Activated naive CD4-positive, alpha-beta T cell treated with Interleukin-2 at 50 U/mL for 16 hours (primary cell): ENCODE results near the gene FIS1.
"Not testable (repeated sequence)": the region's sequence is repeated elsewhere in the genome, so short reads cannot be mapped to it uniquely, and the experiment has no call there.

Experiments used
- DNase-seq: peaks from one replicate; pipeline ENCODE4 v3.0.0-alpha.2; 2020

The FIS1 gene

DNA sequence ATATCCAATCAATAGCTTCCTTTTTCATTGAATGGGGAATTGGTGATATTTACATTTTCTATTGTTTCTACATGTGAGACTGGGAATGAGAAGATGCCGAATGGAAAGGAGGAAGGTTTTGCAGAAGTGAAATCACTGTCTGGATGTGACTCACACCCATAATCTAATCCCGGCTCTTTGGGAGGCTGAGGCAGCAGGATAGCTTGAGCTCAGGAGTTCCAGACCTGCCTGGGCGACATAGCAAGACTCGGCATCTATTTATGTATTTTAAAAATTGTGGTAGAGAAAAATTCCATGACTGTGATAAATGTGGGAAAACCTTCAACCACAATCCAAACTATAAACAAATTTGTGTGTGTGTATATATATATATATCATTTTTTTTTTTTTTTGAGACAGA lies 10.9 kb upstream of the FIS1 start:
- DNase-seq: no peak

- DNase-seq: not testable (repeated sequence)
These were observed 8.3 kb upstream of the FIS1 start for GRCh38 chr7:101253199-101253598.

DNA sequence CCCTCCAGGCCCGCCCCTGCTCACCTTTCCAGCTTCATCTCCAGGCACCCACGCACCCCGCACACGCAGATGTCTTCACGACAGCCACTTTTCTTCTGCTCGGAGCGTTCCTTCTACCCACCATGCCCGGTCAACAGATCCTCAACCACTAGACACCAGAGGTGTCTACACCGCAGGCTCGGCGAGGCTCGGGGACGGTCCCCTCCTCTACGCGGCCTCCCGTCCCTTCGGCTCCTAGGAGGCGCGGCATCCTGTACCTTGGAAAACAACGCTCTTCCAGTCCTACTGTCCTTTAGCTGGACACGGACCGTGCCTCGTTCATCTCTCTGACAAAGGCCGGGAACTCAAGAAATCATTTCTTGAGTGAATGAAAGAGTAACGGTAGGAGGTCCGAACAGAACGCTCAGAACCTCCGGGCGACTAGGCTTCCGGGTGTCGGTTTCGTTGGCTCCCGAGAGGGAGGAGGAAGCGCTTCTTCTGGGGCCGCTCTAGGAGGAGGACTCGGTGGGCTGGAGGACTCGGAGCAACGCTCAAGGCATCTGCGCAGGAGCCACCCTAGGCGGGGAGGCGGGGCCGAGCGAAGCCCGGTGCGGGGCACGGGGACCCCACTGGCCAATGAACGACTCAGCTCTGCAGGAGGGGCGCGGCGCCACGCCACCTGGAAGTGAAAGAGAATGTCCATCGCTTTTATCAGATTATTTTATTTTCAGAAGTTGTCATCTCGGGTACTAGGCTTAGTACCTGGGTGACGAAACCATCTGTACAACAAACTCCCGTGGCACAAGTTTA lies 7.2 kb upstream of the FIS1 start:
- peak; percentile 100 for DNase-seq

- DNase-seq: no peak
These were observed 5.4 kb upstream of the FIS1 start for GRCh38 chr7:101250324-101250723.

DNA sequence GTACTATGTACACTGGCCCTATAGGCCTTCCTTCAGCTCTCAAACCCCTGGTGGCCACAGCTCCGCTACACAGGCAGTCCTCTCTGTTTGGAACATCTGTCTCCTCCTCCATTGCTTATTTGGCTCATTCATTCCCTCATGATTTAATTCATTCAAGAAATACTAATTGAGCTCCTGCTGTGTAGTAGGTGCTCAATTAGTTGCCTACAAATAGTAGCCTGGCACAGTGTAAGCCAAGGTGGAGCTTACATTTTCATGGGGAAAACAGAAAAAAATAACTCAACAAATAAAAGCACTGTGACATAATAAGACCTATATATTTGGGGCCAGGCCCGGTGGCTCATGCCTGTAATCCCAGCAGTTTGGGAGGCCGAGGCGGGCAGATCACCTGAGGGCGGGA lies 3.4 kb upstream of the FIS1 start:
- DNase-seq: no peak

GRCh38 chr7:101245147-101245668 lies 327 bp upstream of the FIS1 start:
- DNase-seq: no peak

DNA sequence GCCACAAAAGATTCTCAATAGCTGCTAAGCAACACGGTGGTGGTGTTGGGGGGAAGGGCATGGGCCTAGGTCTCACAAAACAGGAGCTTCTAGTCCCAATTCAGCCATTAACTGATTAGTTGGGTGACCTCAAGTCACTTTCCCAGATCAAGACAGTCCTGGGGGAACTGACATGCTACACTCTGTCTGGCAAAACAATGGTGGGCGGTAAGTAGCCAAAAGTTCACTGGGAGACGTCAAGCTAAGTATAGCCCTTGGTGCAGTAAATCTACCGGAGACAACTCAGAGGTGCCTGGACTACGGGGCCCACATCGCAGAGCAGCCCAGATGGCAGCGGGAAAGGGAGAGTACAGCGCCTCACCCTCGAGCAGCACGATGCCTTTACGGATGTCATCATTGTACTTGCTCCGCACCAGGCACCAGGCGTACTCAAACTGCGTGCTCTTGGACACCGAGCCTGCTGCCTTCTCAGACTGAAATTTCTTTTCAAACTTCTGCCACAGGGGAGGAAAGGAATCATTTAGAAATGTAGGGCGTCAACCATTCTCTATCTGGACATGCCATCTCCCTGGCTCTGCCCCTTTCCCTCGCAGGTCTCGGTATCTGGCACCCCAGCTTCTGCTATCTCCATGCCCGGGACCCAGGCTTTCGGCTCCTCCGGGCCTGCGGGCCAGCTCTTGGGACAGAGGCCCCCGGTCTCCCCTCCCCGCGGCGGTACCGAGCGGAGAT lies 1.1 kb downstream of the FIS1 start:
- no peak for DNase-seq

DNA sequence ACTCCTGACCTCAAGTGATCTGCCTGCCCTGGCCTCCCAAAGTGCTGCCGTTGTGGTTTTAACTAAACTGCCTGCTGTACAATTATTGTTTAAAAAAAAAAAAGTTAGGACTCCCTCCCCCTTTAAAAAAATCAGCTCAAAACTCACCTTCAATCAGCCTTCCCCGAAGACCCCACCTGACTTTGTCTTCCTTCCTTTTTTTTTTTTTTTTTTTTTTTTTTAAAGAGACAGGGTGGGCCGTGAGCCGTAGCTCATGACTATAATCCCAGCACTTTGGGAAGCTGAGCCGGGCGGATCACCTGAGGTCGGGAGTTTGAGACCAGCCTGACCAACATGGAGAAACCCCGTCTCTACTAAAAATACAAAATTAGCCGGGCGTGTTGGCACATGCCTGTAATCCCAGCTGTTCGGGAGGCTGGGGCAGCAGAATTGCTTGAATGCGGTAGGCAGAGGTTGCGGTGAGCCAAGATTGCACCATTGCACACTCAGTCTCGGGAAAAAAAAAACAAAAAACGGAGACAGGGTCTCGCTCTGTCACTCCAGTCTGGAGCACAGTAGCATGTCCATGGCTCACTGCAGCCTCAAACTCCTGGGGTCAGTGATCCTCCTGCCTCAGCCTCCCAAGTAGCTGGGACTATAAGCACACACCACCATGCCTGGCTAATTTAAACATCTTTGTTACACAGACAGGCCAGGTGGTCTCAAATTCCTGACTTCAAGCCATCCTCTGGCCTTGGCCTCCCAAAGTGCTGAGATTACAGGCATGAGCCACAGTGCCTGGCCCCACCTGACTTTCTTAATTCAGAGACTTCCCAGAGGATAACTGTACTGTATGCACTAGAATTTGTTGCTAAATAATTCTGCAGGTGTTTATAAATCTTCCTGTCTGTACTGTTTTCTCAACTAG lies 3.2 kb downstream of the FIS1 start:
- no peak for DNase-seq

DNA sequence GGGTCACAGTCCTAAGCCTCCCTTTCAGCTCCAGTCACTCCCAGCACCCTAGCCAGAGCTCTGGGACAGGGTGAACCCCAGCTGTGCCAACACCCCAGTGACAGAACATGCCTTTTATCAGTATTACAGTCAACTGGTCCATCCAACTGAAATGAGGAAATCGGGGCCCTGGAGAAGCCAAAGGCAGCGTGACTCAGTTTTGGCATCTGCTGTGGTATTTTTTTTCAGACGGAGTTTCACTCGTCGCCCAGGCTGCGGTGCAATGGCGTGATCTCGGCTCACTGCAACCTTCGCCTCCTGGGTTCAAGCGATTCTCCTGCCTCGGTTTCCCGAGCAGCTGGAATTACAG lies 3.9 kb downstream of the FIS1 start:
- no peak for DNase-seq

DNA sequence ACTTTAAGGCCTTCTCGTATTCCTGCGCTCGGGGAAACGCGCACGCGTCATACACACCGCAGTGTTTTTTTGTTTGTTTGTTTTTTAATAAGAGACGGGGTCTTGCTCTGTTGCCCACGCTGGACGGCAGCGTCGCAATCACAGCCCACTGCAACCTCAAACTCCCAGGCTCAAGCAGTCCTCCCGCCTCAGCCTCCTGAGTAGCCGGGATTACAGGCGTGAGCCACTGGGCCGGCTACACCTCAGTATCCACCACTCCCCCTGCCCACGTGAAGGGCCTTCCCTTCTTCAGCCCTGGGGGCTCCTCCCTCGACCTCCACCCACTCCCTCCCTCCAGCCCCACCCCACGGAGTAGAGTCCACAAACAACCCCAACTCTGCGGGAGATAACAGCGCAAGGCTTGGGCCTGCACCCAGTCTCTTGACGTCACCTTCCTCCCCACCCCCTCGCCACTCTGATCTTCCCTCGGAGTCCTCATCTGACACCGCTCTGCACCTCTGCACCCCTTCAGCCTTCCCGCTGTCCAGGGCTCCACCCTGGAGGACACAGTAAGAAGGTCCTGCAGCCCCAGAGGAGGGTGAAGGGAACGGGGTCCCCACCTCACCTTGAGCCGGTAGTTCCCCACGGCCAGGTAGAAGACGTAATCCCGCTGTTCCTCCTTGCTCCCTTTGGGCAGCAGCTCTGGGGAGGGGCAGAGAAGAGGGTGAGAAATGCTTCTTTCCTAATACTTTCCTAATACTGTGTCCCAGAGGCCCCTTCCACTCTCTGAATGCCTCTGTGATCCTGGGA lies 4.5 kb downstream of the FIS1 start:
- DNase-seq: no peak

GRCh38 chr7:101239951-101240220 lies 5.0 kb downstream of the FIS1 start:
- DNase-seq: no peak

- no peak for DNase-seq
These were observed 5.5 kb downstream of the FIS1 start for GRCh38 chr7:101239191-101239950.

DNA sequence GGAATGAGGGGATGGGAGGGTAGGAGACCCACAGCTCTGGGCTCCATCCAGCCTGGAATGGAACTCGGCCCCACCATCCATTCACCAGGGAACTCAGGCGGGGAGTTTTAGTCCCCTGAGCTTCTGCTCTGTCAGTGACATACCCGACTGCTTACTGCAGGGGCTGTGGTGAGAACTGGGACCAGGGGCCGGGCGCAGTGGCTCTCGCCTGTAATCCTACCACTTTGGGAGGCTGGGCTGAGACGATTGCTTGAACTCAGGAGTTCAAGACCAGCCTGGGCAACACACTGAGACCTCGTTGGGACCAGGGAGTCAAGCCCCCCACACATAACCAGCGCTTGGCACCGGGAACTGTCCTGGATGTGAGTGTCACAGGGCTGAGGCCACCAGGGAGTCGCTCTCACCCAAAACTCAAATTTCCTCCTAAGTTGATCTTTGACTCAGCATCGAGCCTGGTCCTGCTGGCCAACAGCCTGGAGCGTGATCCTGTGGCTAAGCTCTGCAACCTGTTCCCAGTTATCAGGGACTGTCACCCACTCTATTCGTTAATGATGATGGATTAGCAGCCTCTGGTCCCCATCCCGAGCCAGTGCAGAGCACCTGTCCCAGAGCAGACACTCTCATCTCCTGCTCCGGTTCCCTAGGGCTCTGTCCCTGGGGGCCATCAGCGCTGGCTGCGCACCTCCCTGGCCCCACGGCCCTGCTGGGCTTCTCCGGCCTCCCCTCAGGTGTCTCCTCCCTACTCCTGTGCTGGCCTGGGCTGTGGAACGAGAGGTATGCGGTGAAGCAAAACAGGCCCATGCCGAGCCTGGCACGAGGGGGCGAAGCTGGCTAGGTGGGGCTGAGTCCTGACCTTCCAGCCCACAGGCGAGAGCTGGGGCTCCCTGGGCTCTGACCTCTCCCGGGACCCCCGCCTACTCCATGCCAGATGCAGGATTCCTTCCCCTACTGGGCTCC lies 6.4 kb downstream of the FIS1 start:
- DNase-seq: no peak

DNA sequence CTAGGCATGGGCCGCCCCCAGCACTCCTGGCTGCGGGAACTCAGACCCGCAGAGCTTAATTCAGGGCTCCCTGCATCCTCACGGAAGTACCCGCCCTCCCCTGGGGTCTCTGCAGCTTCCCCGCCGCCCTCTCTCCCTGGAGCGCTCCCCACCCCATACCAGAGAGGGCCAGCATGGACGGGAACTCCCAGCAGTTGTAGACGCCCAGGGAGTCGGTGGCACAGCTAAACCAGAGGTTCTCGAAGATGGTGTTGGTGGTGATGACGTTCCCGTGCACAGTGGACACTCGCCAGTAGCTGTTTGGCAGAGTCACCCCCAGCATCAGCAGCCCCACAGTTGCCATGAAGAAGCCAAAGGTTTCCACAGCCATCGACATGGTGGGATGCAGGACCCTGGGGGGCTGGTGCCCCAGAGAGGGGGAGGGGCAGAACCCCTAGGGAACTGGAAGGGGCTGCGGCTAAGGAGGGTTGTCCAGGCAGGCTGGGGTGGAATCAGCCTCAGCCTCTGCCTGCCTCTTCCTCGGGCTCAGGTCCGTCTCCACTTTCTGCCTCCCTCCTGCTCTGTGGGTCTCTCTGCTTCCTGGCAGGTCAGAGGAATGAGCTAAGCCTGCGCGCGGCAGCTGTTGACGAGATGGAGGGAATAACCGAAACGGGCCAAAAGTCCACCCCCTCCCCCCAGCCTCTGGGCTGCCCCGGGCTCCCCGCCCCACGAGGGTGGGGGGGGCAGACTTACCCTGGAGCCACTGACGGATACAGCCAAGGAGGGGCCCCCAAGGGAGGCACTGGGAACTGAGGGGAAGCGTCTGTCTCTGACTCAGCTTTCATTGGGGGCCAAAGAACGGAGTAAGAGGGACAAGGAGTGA lies 7.4 kb downstream of the FIS1 start, which contains the start of gene CLDN15:
Gene CLDN15, minus strand, starts transcription at position 597 of the 862 bp plus-strand sequence. Its CDS starts 221 bp downstream, at position 376.
- DNase-seq: no peak

DNA sequence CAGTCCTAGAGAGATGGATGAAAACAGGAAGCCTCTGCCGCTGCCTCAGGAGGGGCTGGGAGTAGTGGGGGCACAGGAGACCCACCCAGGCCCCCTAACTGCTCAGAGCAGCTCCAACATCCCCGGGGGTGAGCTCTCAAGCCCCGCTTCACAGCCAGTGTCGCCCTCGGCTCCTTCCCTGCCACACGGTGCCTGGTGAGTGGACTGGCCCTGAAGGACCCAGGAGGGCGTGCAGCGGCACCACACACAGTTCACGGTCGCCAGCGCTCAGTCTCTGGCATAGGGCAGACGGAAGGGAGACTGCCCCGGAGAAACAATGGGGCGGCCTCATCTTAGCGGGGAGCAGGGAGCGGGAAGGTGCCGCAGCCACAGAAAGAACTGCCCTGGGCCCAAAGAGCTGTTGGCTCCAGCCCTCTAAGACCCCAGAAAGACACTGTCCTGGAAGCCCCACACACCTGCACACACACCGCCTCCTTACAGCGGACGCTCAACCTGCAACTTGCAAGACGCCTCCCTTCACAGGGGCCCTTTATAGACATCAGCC lies 8.5 kb downstream of the FIS1 start:
- no peak for DNase-seq

DNA sequence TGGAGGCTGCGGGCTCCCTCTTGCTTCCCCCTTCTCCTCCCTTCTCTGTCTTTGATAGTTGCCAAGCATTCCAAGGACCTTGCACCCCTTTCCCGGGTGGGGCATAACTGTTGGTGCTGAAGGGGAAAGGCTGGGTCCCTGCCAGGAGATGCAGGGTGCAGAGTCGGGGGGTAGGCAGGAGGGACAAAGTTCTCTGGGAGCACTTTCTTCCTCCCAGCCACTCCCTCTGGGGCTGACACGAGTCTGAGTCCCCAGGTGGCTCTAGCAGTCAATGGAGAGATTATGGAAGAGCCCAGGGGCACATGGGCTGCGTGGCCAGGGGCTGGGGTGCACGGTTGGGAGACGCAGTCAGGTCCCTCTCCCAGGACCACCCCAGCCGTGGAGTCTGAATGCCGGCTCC lies 9.4 kb downstream of the FIS1 start:
- DNase-seq: no peak

DNA sequence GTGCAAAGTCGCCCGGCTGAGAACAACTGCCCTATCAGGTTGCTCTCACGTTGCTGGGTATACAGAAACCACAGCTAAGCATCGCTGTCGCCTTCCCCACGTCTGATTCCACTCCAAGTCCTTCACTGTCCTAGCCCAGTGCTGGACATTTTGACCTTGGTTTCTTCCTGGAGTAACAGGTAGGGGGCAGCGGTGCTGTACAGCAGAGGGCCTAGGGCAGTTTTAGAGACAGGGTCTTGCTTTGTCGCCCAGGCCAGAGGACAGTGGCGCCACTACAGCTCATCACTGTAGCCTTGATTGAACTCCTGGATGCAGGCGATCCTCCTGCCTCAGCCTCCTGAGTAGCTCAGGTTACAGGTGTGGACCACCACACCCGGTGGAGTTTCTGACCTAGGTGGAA lies 9.8 kb downstream of the FIS1 start:
- DNase-seq: no peak

- no peak for DNase-seq
These were observed 10.2 kb downstream of the FIS1 start for GRCh38 chr7:101234636-101235035.

GRCh38 chr7:101233907-101234547 lies 10.9 kb downstream of the FIS1 start:
- no peak for DNase-seq
